ENCODE measurements around the gene DNAJB6. TPM values are rescaled to one million over a fixed set of nuclear protein-coding genes. Genes with fewer than 3 reads are reported as not detected.

Gene DNAJB6
- total RNA-seq, 1 experiment from 2014 or later, result 108 TPM

DNA sequence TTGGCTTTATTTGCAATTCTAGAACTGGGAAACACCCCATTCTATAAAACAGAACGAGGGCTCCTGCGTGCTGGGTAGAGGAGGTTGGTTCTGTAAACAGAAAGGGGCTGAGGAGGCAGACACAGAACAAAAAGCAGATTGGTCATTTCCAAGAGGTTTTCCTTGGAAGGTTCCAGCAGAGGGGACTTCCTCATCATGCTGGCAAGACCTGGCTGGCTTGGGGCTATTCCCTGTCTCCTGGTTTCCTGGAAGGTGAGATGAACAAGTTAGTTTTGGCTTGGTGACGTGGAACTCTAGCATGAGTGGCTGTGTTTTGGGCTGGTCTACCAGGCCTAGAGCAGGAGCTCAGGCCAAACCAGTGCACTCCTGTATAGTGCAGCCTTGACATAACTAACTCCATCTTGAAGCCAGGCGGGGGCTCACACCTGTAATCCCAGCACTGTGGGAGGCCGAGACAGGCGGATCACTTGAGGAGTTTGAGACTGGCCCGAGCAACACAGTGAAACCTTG, 26.1 kb upstream of the DNAJB6 start:
- no peak for DNase-seq
- ChIA-PET CTCF (no interaction called here), POLR2A (no interaction called here)
- TF ChIP-seq, protein P1, sequence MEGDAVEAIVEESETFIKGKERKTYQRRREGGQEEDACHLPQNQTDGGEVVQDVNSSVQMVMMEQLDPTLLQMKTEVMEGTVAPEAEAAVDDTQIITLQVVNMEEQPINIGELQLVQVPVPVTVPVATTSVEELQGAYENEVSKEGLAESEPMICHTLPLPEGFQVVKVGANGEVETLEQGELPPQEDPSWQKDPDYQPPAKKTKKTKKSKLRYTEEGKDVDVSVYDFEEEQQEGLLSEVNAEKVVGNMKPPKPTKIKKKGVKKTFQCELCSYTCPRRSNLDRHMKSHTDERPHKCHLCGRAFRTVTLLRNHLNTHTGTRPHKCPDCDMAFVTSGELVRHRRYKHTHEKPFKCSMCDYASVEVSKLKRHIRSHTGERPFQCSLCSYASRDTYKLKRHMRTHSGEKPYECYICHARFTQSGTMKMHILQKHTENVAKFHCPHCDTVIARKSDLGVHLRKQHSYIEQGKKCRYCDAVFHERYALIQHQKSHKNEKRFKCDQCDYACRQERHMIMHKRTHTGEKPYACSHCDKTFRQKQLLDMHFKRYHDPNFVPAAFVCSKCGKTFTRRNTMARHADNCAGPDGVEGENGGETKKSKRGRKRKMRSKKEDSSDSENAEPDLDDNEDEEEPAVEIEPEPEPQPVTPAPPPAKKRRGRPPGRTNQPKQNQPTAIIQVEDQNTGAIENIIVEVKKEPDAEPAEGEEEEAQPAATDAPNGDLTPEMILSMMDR (IDR thresholded peaks at IDR 0.05; ENCODE audit: insufficient read depth in 1 of 2, low read depth in 1 of 2, low read length in 1 of 2, severe bottlenecking in 1 of 2, unreplicated experiment in 1 of 2), result no peak
- Mint-ChIP-seq H3K27me3 (ENCODE audit: insufficient read depth, unreplicated experiment) (no peaks in the 10 kb centered on the region), H3K27ac (ENCODE audit: unreplicated experiment) (no peak overlapping the region), H3K4me1 (ENCODE audit: low read depth, unreplicated experiment) (peaks cover 27% of the 10 kb centered on the region), H3K36me3 (ENCODE audit: insufficient read depth, unreplicated experiment) (peaks cover 4% of the 10 kb centered on the region), H3K9me3 (ENCODE audit: unreplicated experiment) (no peaks in the 10 kb centered on the region), H3K4me3 (ENCODE audit: unreplicated experiment) (no peak overlapping the region)
- H3K4me3 ChIP-seq (ENCODE audit: low read depth, low read length), result no peak overlapping the region
- intact Hi-C loops (cut with micrococcal nuclease; ENCODE audit: unreplicated experiment), result no loop called here
- no TSS peak for BruUV-seq (replicated peaks)
- peaks cover 11% of the 10 kb centered on the region; the same call in 1 of the 2 replicates for H3K4me1 ChIP-seq
- H3K36me3 ChIP-seq (ENCODE audit: control insufficient read depth, insufficient read depth, low read length), result no peaks in the 10 kb centered on the region
- H3K27me3 ChIP-seq (replicated peaks; ENCODE audit: control insufficient read depth, insufficient read depth, low read length), result no peaks in the 10 kb centered on the region
- H3K9me3 ChIP-seq, result no peaks in the 10 kb centered on the region

DNA sequence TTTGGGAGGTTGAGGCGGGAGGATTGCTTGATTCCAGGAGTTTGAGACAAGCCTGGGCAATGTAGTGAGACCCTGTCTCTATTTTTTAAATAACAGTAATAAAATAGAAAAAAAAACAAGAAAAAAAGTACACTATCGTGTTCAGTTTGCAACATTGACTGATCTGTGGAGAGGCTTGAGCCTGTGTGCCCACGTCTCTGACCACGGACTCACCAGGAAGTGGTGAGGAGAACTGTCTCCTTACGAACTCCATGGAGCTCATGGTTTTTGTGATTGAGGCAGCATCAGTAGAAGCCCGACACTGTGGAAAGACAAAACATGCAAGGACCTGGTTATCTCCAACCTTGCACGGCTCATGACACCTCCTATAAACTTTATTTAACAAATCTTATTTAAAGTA, 23.9 kb upstream of the DNAJB6 start:
- peaks cover 2% of the 10 kb centered on the region for H3K36me3 Mint-ChIP-seq (ENCODE audit: insufficient read depth, unreplicated experiment)
- TF ChIP-seq, protein P1 (IDR thresholded peaks at IDR 0.05; ENCODE audit: insufficient read depth in 1 of 2, low read depth in 1 of 2, low read length in 1 of 2, severe bottlenecking in 1 of 2, unreplicated experiment in 1 of 2), result no peak
- CTCF ChIA-PET, result no interaction called here
- POLR2A ChIA-PET, result no interaction called here
- intact Hi-C loops (cut with micrococcal nuclease; ENCODE audit: unreplicated experiment), result no loop called here
- H3K4me1 Mint-ChIP-seq (ENCODE audit: low read depth, unreplicated experiment), result peaks cover 18% of the 10 kb centered on the region
- Histone ChIP-seq H3K4me3 (ENCODE audit: low read depth, low read length) (no peak overlapping the region), H3K9me3 (no peaks in the 10 kb centered on the region), H3K36me3 (ENCODE audit: control insufficient read depth, insufficient read depth, low read length) (no peaks in the 10 kb centered on the region), H3K27me3 (replicated peaks; ENCODE audit: control insufficient read depth, insufficient read depth, low read length) (no peaks in the 10 kb centered on the region), H3K4me1 (peaks cover 7% of the 10 kb centered on the region; the same call in 1 of the 2 replicates)
- DNase-seq, result no peak
- no peaks in the 10 kb centered on the region for H3K9me3 Mint-ChIP-seq (ENCODE audit: unreplicated experiment)
- no TSS peak for BruUV-seq (replicated peaks)
- no peaks in the 10 kb centered on the region for H3K27me3 Mint-ChIP-seq (ENCODE audit: insufficient read depth, unreplicated experiment)
- no peak overlapping the region for H3K4me3 Mint-ChIP-seq (ENCODE audit: unreplicated experiment)
- H3K27ac Mint-ChIP-seq (ENCODE audit: unreplicated experiment), result no peak overlapping the region

DNA sequence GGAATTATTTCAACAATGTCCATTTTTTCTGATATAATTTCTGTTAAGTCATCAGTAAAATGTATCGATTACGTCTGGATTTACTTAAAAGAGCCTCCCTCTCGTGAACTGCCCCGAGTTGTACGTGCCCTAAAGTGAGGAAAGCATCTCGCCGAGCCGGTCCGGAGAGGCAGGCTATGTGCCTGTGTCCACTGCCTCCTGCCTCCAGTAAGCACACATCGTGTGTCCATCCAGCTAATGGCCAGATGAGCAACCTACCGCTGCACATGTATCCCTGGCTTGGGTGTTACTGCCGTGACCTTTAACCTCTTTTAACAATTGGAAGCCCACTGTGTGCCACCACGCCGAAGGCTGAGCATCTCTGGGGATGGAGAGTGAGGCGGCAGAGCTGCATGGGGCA, 23.2 kb upstream of the DNAJB6 start:
- Mint-ChIP-seq H3K9me3 (ENCODE audit: unreplicated experiment) (no peaks in the 10 kb centered on the region), H3K4me1 (ENCODE audit: low read depth, unreplicated experiment) (peaks cover 18% of the 10 kb centered on the region), H3K36me3 (ENCODE audit: insufficient read depth, unreplicated experiment) (no peaks in the 10 kb centered on the region), H3K27ac (ENCODE audit: unreplicated experiment) (no peak overlapping the region), H3K27me3 (ENCODE audit: insufficient read depth, unreplicated experiment) (no peaks in the 10 kb centered on the region), H3K4me3 (ENCODE audit: unreplicated experiment) (no peak overlapping the region)
- intact Hi-C loops (cut with micrococcal nuclease; ENCODE audit: unreplicated experiment), result no loop called here
- Histone ChIP-seq H3K27me3 (replicated peaks; ENCODE audit: control insufficient read depth, insufficient read depth, low read length) (no peaks in the 10 kb centered on the region), H3K4me3 (ENCODE audit: low read depth, low read length) (no peak overlapping the region), H3K9me3 (no peaks in the 10 kb centered on the region), H3K36me3 (ENCODE audit: control insufficient read depth, insufficient read depth, low read length) (no peaks in the 10 kb centered on the region), H3K4me1 (peaks cover 7% of the 10 kb centered on the region; the same call in 1 of the 2 replicates)
- ChIA-PET POLR2A (no interaction called here), CTCF (no interaction called here)
- no peak for DNase-seq
- no TSS peak for BruUV-seq (replicated peaks)
- TF ChIP-seq, protein P1 (IDR thresholded peaks at IDR 0.05; ENCODE audit: insufficient read depth in 1 of 2, low read depth in 1 of 2, low read length in 1 of 2, severe bottlenecking in 1 of 2, unreplicated experiment in 1 of 2), result no peak

Data from Caco-2 (cell line).